GM10847 (cell line): Measurements from ENCODE around the gene SOD1.

Source experiments
- POLR2A ChIP-seq: IDR thresholded peaks from 2 replicates; pipeline ENCODE4 v1.6.1; 2011; ENCODE audit not compliant: insufficient read length; ENCODE audit errors: extremely low read depth

Gene SOD1

DNA sequence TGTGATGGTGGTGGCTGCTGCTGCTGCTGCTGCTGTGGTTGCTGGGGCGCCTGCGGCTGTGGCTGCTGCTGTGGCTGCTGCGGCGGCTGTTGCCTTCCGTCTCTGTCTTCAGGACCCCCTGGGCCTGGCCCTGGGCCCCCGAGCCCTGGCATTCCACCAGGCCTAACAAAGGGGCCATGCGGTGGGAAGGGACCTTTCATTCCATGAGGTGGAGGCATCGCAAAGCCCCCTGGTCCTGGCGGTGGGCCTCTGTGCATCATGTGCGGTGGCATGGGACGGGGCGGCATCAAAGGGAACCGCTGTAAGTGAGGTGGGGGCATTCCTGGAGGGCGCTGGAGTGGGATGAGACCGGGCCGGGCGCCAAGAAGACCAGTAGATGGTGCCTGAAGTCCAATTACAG lies 12.4 kb downstream of the SOD1 start:
- no peak for TF ChIP-seq POLR2A

DNA sequence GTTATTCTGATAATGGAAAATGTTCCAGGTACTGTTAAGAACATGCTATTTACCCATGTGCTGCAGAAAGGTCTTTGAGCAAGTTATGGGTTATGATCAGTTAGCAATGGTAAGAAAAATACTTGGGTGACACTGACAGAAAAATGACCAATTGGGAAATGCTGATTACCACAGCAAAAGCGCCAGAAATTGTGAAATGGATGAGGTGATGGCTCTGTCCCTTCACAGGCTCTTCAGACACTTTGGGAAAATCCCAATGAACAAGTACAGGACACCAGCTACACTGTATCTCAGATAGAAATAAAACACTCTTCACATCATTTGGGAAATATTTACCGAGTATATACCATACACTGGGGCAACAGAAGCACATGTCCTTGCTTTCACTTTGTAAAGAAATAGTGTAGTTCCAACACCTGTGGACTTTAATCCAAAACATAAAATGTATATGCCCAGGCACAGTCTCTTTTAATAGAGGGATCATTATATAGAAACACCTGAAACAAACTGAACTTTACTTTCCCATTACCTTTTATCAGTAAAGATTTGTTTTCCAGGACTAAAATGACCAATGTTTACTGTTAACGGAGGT lies 13.9 kb downstream of the SOD1 start:
- no peak for TF ChIP-seq POLR2A

DNA sequence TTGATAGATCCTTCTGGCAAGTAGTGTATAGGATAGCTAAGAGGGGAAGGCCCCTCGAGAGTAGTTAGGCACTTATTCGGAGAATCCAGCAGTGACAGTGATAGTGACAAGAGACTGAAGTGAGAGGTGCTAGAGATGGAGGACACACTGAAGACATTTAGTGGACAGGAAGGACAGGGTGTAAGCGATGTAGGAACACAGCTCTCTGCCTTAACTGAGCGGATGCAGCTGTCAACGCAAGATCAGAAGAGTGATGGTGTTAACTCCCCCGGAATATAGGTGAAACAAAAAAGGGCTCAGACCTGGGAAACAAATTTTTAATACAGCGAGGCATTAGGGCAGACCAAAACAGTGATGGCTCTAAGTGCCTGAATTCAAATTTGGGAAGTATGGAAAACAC lies 15.8 kb downstream of the SOD1 start:
- no peak for TF ChIP-seq POLR2A

DNA sequence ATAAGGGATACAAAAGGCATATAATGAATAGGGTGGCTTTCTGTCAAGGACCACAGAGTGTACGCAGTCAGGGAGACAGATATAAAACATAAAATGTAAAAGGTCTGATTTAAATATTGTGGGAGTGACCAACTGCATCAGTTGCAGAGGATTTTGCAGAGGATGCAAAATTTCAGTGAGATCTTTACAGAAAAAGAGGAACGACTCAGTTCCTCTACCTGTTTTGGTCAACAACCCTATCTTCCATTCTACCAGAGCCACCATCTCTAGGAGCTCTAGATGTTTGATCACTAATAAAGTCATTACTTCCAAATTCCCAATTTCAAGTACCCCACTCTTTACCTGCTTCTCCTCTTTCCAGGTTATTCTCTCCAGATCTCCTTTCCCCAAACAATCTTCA lies 16.5 kb downstream of the SOD1 start:
- TF ChIP-seq POLR2A, result no peak

DNA sequence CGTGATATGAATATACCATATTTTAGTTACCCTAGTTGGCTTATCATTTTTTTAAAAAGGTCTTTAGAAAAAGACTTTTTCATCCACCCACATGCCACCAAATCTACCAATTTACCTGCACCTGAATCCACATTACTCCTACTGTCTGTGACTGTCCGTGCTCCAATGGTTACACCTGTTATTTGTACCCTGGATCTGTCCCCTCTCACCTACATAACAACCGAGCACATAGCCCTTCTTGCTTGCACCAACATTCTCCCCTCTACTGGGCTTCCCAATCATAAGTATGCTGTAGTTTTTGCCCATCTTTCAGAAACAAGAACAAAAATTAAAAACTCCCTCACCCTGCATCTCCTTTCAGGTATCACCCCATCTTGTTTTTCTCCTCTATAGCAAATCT lies 17.6 kb downstream of the SOD1 start:
- TF ChIP-seq POLR2A, result no peak

DNA sequence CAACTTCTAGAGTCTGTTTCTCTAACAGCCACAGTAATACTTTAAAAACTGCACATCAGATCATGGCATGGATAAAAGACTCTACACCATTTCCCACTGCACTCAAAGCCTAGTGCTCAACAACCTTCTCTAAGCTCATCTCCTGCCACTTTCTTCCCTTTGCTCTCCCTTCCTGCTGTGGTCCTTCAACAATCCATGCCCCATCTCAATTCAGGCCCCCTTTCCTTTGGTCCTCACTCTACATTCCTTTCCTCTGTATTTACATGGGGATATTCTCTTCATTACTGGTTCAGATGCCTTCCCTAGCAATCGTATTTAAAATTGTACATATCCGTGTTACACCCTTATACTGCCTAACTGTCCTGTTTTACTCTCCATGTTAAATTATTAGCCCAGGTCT lies 19.0 kb downstream of the SOD1 start:
- no peak for TF ChIP-seq POLR2A

DNA sequence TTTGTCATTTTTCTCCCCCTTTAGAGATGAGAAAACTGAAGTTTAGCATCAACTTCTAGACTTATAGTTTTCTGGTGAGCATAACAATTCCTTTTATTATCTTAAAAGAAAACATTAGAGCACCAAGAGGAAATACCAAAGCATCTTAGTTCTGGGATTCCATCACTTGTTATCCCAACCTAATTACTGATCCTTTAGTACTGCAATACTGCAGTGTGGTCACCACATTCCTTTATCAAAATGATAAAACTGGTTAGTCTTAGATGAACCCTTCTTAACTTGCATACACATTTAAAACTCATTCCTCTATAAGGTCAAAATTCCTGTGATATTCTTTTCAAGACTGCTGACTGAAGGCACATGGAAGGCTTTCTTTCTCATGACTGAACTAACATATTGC lies 23.1 kb downstream of the SOD1 start:
- no peak for TF ChIP-seq POLR2A

DNA sequence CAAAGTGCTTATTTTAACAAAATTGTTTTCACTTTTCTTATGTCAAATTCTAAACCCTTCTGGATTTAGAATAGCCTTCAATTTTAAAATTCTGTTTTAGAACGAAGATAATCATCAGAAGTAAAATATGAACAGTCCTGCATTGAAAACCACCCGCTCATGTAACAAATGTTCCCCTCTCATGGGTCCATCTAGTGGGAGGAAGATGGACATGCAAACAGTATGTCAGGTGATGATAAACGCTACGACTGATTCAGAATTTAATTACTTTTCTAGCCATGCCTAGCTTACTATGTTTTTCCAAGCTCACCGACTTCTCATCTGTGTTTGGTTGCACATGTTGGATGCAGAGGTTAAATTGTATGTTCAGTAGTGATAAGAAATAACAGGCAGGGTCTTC lies 23.5 kb downstream of the SOD1 start:
- TF ChIP-seq POLR2A, result no peak

DNA sequence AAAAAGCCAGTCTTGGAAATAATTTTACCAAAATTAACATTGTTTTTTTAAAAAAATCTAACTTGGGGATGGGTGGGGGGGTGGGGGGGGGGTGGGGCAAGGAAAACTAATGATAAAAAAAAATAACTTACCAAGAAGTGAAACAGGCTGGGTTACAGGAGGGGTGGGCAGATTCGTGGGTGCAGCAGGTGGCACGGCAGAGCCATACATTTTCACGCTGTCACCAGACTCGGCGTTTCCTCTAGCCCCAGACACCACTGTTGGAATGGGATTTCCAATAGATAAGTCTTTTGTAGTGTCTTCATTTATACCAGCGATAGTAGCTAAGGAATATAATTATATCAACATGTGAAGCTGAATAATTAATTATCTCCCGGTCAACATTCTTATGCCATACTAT lies 25.4 kb downstream of the SOD1 start:
- TF ChIP-seq POLR2A, result no peak

DNA sequence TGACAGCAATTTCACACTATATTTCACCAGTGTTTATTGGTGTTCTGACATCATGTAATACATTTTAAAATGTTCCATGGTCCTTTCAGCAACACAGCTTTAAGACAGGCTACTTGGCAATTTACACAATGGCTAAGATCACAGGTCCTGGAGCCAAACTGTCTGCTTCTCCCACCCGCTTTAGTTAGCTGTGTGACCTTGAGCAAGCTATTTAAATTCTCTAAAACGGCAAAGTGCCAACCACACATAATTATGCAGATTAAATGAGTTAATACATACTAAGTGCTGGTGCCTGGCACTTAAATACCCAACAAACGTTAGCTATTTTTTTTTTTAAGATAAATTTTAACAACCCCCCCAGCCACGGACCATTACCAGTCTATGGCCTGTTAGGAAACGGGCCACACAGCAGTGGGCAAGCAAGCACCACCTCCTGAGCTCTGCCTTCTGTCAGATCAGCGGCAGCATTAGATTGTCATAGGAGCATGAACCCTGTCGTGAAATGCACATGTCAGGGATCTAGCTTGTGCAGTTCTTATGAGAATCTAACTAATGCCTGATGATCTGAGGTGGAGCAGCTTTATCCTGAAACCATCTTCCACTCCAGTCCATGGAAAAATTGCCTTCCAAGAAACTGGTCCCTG lies 26.9 kb downstream of the SOD1 start:
- TF ChIP-seq POLR2A, result no peak

DNA sequence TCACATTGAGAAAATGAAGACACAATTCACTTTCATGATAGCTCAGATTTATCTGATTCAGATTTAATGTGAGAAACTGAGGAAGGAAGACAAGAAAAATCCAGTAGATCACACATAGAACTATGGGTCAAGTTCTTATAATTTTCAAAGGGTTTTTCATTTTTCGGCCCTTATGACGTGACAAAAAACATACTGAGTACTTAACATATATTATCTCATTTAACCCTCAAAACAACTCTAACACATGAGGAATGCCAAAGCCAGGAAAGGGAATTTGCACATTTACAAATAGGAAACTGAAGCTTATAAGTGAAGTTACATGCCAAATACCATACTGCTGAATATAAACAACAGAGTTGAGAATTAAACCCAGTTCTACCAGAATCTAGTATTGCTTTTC lies 27.6 kb downstream of the SOD1 start:
- TF ChIP-seq POLR2A, result no peak

DNA sequence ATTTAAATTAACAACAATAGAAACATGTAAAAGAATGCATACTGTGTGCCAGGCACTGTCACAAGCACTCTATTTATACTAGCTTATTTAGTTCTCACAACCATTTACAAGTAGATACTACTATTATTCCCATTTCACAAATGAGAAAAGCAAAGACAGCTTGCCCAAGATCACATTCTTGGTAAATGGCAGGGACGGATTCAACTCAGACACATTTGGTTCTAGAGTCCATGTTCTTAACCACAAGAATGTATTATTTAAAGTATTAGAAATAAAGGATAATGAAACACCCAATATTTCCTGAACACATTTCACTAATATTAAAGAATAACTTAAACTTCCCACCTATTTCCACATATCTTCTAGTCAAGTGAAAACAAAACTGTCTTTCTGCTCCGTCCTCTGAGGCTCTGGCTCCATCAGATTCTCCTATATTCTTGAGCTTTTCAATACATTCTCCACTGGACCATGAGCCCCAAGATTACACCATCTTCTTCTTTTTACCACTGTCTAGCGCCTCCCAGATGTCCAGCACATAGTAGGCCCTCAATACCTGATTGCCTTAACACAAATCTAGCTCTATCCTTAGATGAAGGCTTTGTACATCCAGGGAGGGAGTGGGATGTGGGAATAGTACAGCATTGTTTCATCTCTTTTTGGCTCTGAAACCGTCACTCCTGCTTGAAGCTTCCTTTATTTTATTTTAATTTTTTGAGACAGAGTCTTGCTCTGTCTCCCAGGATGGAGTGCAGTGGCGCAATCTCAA lies 29.3 kb downstream of the SOD1 start:
- no peak for TF ChIP-seq POLR2A

DNA sequence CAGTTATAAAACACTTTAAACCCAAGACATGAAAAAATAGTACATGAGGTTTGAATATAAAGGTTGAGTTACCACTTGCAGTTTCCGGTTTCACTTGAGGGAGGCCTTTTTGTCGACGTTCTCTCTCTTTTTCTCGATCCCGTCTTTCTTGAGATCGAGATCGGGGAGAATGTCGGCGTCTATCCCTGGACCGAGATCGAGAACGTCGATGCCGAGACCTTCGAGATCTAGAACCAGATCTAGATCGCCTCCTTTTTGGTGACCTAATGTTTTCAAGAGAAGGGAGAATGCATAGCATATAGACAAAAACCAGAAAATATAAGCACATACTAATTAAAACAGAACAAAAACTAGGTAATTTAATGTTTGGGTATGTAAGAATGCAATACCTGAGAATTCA lies 33.7 kb downstream of the SOD1 start:
- TF ChIP-seq POLR2A, result no peak

DNA sequence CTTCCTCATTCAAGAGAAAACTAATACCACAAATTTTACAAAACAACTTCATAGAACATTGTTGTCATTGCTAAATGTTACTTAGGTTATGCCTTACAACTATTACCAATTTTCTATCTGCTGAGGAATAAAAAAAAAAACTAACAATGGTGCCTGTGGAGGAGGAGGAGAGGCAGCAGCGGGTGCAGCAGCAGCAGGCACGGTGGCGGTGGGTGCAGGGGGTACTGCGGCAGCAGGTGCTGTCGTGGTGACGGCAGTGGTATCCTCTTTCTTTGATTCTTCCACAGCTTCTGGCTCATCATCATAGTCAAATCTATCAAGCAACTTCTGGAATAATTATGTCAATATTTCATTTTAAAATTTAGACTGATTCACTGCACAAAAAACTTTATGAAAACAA lies 36.9 kb downstream of the SOD1 start:
- TF ChIP-seq POLR2A, result no peak

DNA sequence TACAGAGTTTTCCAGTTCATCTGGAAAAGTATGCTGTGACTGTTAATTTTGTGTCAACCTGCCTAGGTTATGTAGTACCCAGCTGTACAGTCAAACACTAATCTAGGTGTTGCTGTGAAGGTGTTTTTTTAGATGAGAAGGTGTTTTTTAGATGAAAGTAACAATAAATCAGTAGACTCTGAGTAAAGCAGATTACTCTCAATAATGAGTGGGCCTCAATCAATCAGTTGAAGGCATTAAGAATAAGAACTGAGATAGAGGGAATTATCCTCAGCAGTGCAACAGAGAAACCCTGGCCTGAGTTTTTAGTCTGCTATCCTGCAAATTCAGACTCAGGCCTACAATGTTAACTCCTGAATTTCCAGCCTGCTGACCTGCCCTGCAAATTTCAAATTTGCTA lies 39.0 kb downstream of the SOD1 start:
- TF ChIP-seq POLR2A, result no peak

DNA sequence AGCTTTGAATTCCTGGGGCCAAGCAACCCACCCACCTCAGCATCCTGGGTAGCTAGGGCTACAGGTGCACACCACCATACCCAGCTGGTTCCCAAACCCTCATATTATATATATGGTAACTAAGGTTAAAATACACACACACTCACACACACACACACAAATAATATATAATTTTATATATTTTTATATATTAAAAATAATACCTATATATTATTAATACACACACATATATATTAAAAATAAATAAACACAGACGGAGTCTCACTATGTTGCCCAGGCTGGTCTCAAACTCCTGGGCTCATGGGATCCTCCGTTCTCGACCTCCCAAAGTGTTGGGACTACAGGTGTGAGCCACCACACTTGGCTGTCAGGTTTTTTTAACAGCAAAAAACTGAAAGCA lies 40.5 kb downstream of the SOD1 start:
- no peak for TF ChIP-seq POLR2A

DNA sequence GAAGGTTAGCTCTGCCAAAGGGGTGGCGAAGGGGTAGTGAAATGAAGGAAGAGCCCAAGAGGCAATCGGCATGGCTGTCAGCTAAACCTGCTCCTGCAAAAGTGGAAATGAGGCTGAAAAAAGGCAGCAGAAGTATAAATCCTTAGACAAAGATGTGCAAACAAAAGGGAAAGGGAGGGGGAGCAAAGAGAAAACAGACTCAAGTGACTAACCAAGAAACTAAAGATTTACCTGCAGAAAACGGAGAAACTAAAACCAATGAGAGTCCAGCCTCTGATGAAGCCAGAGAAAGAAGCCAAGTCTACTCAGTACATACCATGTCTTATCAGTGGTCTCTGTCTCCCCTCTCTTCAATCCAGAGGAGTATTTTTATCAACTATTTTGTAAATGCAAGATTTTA lies 47.1 kb downstream of the SOD1 start:
- TF ChIP-seq POLR2A, result no peak
